GM23338 (cell line): ENCODE results near the gene IMMP2L. TPM values are rescaled to one million over a fixed set of nuclear protein-coding genes. Genes with fewer than 3 reads are reported as not detected.

Experiments used
- ATAC-seq: fragments of 200-7000 bp; cut with Tn5 transposase; 3 replicates; pipeline ENCODE4 v1.9.1; 2020
- DNase-seq: peaks from one replicate; pipeline ENCODE4 v3.0.0-alpha.2; 2015; ENCODE audit warnings: low spot score
- H2AFZ ChIP-seq: fragments of 200-600 bp; sonication (generic); 2 replicates; pipeline ENCODE4 v1.8.0; 2016; ENCODE audit warnings: antibody characterized with exemption, mild to moderate bottlenecking, moderate library complexity
- H3F3A ChIP-seq: fragments of 200-600 bp; sonication (generic); replicated peaks from 2 replicates; pipeline ENCODE4 v1.8.0; 2017; ENCODE audit warnings: antibody characterized with exemption, mixed run types, low read depth
- H3K27ac ChIP-seq: fragments of 200-600 bp; sonication (generic); 2 replicates; pipeline ENCODE4 v1.6.1; 2016; ENCODE audit warnings: low read depth
- H3K27me3 ChIP-seq: fragments of 200-600 bp; sonication (generic); 2 replicates; pipeline ENCODE4 v1.8.0; 2016; ENCODE audit warnings: mild to moderate bottlenecking, mixed run types, moderate library complexity; ENCODE audit not compliant: insufficient read depth
- H3K36me3 ChIP-seq: fragments of 200-600 bp; sonication (generic); 2 replicates; pipeline ENCODE4 v1.8.0; 2016; ENCODE audit warnings: mild to moderate bottlenecking; ENCODE audit not compliant: insufficient read depth
- H3K4me1 ChIP-seq: fragments of 200-600 bp; sonication (generic); 2 replicates; pipeline ENCODE4 v1.8.0; 2016; ENCODE audit warnings: mild to moderate bottlenecking, moderate library complexity; ENCODE audit not compliant: insufficient read depth
- H3K4me2 ChIP-seq: fragments of 200-600 bp; sonication (generic); 2 replicates; pipeline ENCODE4 v1.7.1; 2017; ENCODE audit warnings: mixed run types
- H3K4me3 ChIP-seq: fragments of 200-600 bp; sonication (generic); 2 replicates; pipeline ENCODE4 v1.6.1; 2016; ENCODE audit warnings: mixed run types
- H3K79me2 ChIP-seq: fragments of 200-600 bp; sonication (generic); replicated peaks from 2 replicates; pipeline ENCODE4 v1.8.0; 2017; ENCODE audit warnings: mild to moderate bottlenecking; ENCODE audit not compliant: insufficient read depth
- H3K9me2 ChIP-seq: fragments of 200-600 bp; sonication (generic); 2 replicates; pipeline ENCODE4 v1.8.0; 2017; ENCODE audit not compliant: insufficient read depth
- H4K20me1 ChIP-seq: fragments of 200-600 bp; sonication (generic); replicated peaks from 2 replicates; pipeline ENCODE4 v1.8.0; 2017; ENCODE audit warnings: mild to moderate bottlenecking; ENCODE audit not compliant: insufficient read depth
- H3K27ac Mint-ChIP-seq: 2 replicates; pipeline ENCODE4 v1.8.0; 2020; ENCODE audit warnings: inconsistent platforms, mild to moderate bottlenecking, moderate library complexity, mixed read lengths
- H3K27me3 Mint-ChIP-seq: 3 replicates; pipeline ENCODE4 v1.8.0; 2022; ENCODE audit warnings: low read depth, mild to moderate bottlenecking, moderate library complexity, mixed read lengths, inconsistent platforms; ENCODE audit not compliant: insufficient read depth, poor library complexity
- H3K36me3 Mint-ChIP-seq: 3 replicates; pipeline ENCODE4 v1.8.0; 2021; ENCODE audit warnings: low read depth, mild to moderate bottlenecking, inconsistent platforms, moderate library complexity, mixed read lengths
- H3K4me1 Mint-ChIP-seq: 3 replicates; pipeline ENCODE4 v1.8.0; 2020; ENCODE audit warnings: mild to moderate bottlenecking, inconsistent platforms, mixed read lengths
- H3K4me3 Mint-ChIP-seq: 3 replicates; pipeline ENCODE4 v1.8.0; 2021; ENCODE audit warnings: moderate library complexity, mild to moderate bottlenecking, inconsistent platforms, mixed read lengths
- H3K9me3 Mint-ChIP-seq: 3 replicates; pipeline ENCODE4 v1.8.0; 2020; ENCODE audit warnings: moderate library complexity, mild to moderate bottlenecking, inconsistent platforms, mixed read lengths
- POLR2AphosphoS5 ChIP-seq: IDR thresholded peaks from 2 replicates; pipeline ENCODE4 v1.6.1; 2016; ENCODE audit warnings: antibody characterized with exemption, low read depth
- REST ChIP-seq: IDR thresholded peaks from one replicate; pipeline ENCODE4 v1.6.1; 2018; ENCODE audit warnings: antibody characterized with exemption; ENCODE audit not compliant: unreplicated experiment
- STAT1 ChIP-seq: IDR thresholded peaks from one replicate; pipeline ENCODE4 v1.6.1; 2016; ENCODE audit warnings: antibody characterized with exemption; ENCODE audit not compliant: unreplicated experiment
- ZNF331 ChIP-seq: fragments of 250-450 bp; sonication (Bioruptor Pico); IDR thresholded peaks from 2 replicates; pipeline ENCODE4 v1.5.0; 2020; ENCODE audit warnings: low read depth, mild to moderate bottlenecking, moderate library complexity
- ZNF462 ChIP-seq: fragments of 250-450 bp; sonication (Bioruptor Pico); IDR thresholded peaks from 2 replicates; pipeline ENCODE4 v1.5.0; 2020; ENCODE audit warnings: mild to moderate bottlenecking, moderate library complexity
- polyA plus RNA-seq: library from polyadenylated mRNA; unstranded; fragments of >200 nt; fragmentation: Nextera tagmentation; extraction: Ambion mirVana; gene quantifications from 2 replicates; pipeline ENCODE4 v1.2.1, GENCODE V29; 2016
- total RNA-seq: library from RNA; depleted of rRNA; stranded (reverse); fragments of >200 nt; shearing (Covaris generic); gene quantifications from 2 replicates; pipeline ENCODE4 v1.2.3, GENCODE V29; 2014
- TF ChIP-seq, protein P1 (sequence below), 2 experiments: fragments of 200-600 bp in 1 of 2; sonication (generic) in 1 of 2; conservative IDR thresholded peaks; 2 replicates each; pipeline versions ENCODE4 v1.5.1 to v1.6.1; 2016 to 2017; ENCODE audit warnings: antibody characterized with exemption in 2 of 2, low read depth in 2 of 2, mild to moderate bottlenecking in 2 of 2, moderate library complexity in 1 of 2

The IMMP2L gene
- total and polyA plus RNA-seq, 2 experiments from 2014 or later, result 7.3 to 14.0 TPM

DNA sequence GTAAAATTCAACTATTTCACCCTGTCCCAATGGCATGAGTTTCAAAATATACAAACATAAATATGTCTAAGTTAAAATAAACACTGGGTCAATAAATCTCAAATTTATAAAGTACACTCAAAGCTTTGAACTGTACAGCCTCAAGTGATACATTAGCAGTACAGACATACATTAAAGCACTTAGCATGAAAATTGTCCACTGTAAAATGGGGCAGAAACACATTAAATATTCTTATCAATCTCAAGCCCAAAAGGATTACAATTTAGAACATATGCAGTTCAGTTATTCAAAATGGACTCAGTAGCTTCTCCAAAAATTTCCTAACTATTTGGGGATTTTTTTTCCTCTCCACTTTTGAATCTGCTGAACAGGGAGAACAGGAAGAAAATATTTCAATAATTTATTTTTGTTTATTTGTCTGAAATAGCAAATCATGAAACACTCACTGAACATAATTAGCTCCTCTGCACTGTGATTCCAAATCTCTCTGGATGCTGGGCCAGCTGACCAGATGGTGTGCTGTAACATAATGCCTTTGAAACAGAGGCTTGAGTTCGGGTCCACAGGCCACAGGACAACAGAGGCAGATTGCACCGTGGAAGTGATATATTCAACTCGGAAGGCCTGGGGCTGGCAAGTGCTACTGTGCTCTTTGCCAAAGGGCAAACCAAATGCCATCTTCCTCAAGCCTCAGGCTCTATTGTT is 720.3 kb downstream of the IMMP2L start (continued):
- TF ChIP-seq ZNF462 (CRISPR knock-in tag) (no peak), ZNF331 (CRISPR knock-in tag) (no peak), POLR2AphosphoS5 (no peak), STAT1 (no peak)

DNA sequence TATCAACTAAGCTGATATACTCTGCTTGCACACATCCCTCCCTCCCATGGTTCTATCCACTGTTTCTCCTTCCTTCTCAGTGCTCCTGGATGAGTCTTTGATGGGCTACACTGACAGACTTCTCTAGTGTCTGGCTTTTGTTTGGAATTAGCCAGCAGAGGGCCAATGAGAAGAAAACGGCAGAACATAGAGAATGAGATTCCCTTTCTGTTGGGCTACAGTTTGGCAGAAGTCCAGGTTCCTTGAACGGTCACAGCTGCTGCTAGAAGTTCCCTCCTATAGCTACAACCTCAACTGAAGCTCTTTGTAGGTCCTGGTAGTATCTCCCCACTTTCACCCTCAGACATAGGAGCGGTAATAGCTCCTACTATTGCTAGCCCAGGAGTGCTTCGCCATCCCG is 722.4 kb downstream of the IMMP2L start:
- H3K27me3 ChIP-seq, result no peaks in the 10 kb centered on the region
- H3K27ac ChIP-seq, result no peak overlapping the region
- Mint-ChIP-seq H3K27me3 (no peaks in the 10 kb centered on the region), H3K36me3 (0 out of 3 replicates have a peak, but pooled peaks cover 6% of the 10 kb centered on the region), H3K4me3 (no peak overlapping the region), H3K9me3 (no peaks in the 10 kb centered on the region; the same call in 2 of the 3 replicates), H3K27ac (no peak overlapping the region), H3K4me1 (peaks cover 18% of the 10 kb centered on the region)
- no peak overlapping the region for H2AFZ ChIP-seq
- ATAC-seq, result peak; percentile 74
- peaks cover 17% of the 10 kb centered on the region for H3K4me1 ChIP-seq
- H3K9me2 ChIP-seq, result no peaks in the 10 kb centered on the region
- TF ChIP-seq, protein P1, sequence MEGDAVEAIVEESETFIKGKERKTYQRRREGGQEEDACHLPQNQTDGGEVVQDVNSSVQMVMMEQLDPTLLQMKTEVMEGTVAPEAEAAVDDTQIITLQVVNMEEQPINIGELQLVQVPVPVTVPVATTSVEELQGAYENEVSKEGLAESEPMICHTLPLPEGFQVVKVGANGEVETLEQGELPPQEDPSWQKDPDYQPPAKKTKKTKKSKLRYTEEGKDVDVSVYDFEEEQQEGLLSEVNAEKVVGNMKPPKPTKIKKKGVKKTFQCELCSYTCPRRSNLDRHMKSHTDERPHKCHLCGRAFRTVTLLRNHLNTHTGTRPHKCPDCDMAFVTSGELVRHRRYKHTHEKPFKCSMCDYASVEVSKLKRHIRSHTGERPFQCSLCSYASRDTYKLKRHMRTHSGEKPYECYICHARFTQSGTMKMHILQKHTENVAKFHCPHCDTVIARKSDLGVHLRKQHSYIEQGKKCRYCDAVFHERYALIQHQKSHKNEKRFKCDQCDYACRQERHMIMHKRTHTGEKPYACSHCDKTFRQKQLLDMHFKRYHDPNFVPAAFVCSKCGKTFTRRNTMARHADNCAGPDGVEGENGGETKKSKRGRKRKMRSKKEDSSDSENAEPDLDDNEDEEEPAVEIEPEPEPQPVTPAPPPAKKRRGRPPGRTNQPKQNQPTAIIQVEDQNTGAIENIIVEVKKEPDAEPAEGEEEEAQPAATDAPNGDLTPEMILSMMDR (conservative IDR thresholded peaks at IDR 0.05; ENCODE audit: low read depth in 2 of 2), result peak; percentile 33 to 40; a peak in 3 of 4 replicates
- TF ChIP-seq REST, result no peak
- DNase-seq, result peak; percentile 45
- no peak overlapping the region for H3K4me3 ChIP-seq
- no peak overlapping the region for H3K4me2 ChIP-seq
- H4K20me1 ChIP-seq, result no peaks in the 10 kb centered on the region
- no peaks in the 10 kb centered on the region for H3K36me3 ChIP-seq
- no peaks in the 10 kb centered on the region for H3F3A ChIP-seq
- no peaks in the 10 kb centered on the region for H3K79me2 ChIP-seq
